ENCODE measurements around the gene TF.

TF gene

GRCh38 chr3:133745981-133746711 lies at the start of gene TF:
Gene TF (plus strand): TSS chr3:133746393. CDS start chr3:133746441, 48 bp downstream.
- Histone ChIP-seq H3K9ac (ENCODE audit: low read depth, low read length) (no peak within 1 kb of the TSS), H3K9me3 (ENCODE audit: control insufficient read depth, insufficient read depth, low read length) (no peaks in the 10 kb centered on the region), H3K36me3 (ENCODE audit: insufficient read depth, low read length) (no peaks in the 10 kb centered on the region), H3K4me1 (ENCODE audit: insufficient read depth, low read length) (no peaks in the 10 kb centered on the region)

GRCh38 chr3:133697960-133698359 lies 48.2 kb upstream of the TF start:
- no peaks in the 10 kb centered on the region for H3K4me1 ChIP-seq (ENCODE audit: insufficient read depth, low read length)
- H3K9ac ChIP-seq (ENCODE audit: low read depth, low read length) = no peak overlapping the region
- no peaks in the 10 kb centered on the region for H3K9me3 ChIP-seq (ENCODE audit: control insufficient read depth, insufficient read depth, low read length)
- H3K36me3 ChIP-seq (ENCODE audit: insufficient read depth, low read length) = no peaks in the 10 kb centered on the region; the same call in 1 of the 2 replicates

GRCh38 chr3:133699467-133699866 lies 46.7 kb upstream of the TF start:
- Histone ChIP-seq H3K4me1 (ENCODE audit: insufficient read depth, low read length) (no peaks in the 10 kb centered on the region), H3K9ac (ENCODE audit: low read depth, low read length) (no peak overlapping the region), H3K9me3 (ENCODE audit: control insufficient read depth, insufficient read depth, low read length) (no peaks in the 10 kb centered on the region)

GRCh38 chr3:133699903-133700302 lies 46.3 kb upstream of the TF start:
- H3K9ac ChIP-seq (ENCODE audit: low read depth, low read length) = no peak overlapping the region
- H3K9me3 ChIP-seq (ENCODE audit: control insufficient read depth, insufficient read depth, low read length) = no peaks in the 10 kb centered on the region
- H3K4me1 ChIP-seq (ENCODE audit: insufficient read depth, low read length) = no peaks in the 10 kb centered on the region
- no peaks in the 10 kb centered on the region; the same call in 1 of the 2 replicates for H3K36me3 ChIP-seq (ENCODE audit: insufficient read depth, low read length)

More at GRCh38 chr3:133699467-133699866, 46.7 kb upstream of the TF start:
- H3K36me3 ChIP-seq (ENCODE audit: insufficient read depth, low read length) = no peaks in the 10 kb centered on the region; the same call in 1 of the 2 replicates

- no peaks in the 10 kb centered on the region for H3K4me1 ChIP-seq (ENCODE audit: insufficient read depth, low read length)
These were observed 45.8 kb upstream of the TF start for GRCh38 chr3:133700351-133700750.

GRCh38 chr3:133701435-133702358 lies 44.5 kb upstream of the TF start:
- no peaks in the 10 kb centered on the region for H3K9me3 ChIP-seq (ENCODE audit: control insufficient read depth, insufficient read depth, low read length)
- no peak overlapping the region for H3K9ac ChIP-seq (ENCODE audit: low read depth, low read length)
- no peaks in the 10 kb centered on the region; the same call in 1 of the 2 replicates for H3K36me3 ChIP-seq (ENCODE audit: insufficient read depth, low read length)
- H3K4me1 ChIP-seq (ENCODE audit: insufficient read depth, low read length) = no peaks in the 10 kb centered on the region

More at GRCh38 chr3:133700351-133700750, 45.8 kb upstream of the TF start:
- Histone ChIP-seq H3K9ac (ENCODE audit: low read depth, low read length) (no peak overlapping the region), H3K36me3 (ENCODE audit: insufficient read depth, low read length) (no peaks in the 10 kb centered on the region; the same call in 1 of the 2 replicates), H3K9me3 (ENCODE audit: control insufficient read depth, insufficient read depth, low read length) (no peaks in the 10 kb centered on the region)

GRCh38 chr3:133703915-133704314 lies 42.3 kb upstream of the TF start:
- Histone ChIP-seq H3K9me3 (ENCODE audit: control insufficient read depth, insufficient read depth, low read length) (no peaks in the 10 kb centered on the region), H3K9ac (ENCODE audit: low read depth, low read length) (no peak overlapping the region), H3K36me3 (ENCODE audit: insufficient read depth, low read length) (no peaks in the 10 kb centered on the region), H3K4me1 (ENCODE audit: insufficient read depth, low read length) (no peaks in the 10 kb centered on the region)

GRCh38 chr3:133706033-133706432 lies 40.2 kb upstream of the TF start:
- H3K4me1 ChIP-seq (ENCODE audit: insufficient read depth, low read length) = no peaks in the 10 kb centered on the region
- H3K9me3 ChIP-seq (ENCODE audit: control insufficient read depth, insufficient read depth, low read length) = no peaks in the 10 kb centered on the region

GRCh38 chr3:133709139-133709750 lies 36.9 kb upstream of the TF start:
- H3K4me1 ChIP-seq (ENCODE audit: insufficient read depth, low read length) = no peaks in the 10 kb centered on the region
- H3K9me3 ChIP-seq (ENCODE audit: control insufficient read depth, insufficient read depth, low read length) = no peaks in the 10 kb centered on the region
- no peaks in the 10 kb centered on the region for H3K36me3 ChIP-seq (ENCODE audit: insufficient read depth, low read length)
- no peak overlapping the region for H3K9ac ChIP-seq (ENCODE audit: low read depth, low read length)

More at GRCh38 chr3:133706033-133706432, 40.2 kb upstream of the TF start:
- Histone ChIP-seq H3K9ac (ENCODE audit: low read depth, low read length) (no peak overlapping the region), H3K36me3 (ENCODE audit: insufficient read depth, low read length) (no peaks in the 10 kb centered on the region)

- H3K4me1 ChIP-seq (ENCODE audit: insufficient read depth, low read length) = no peaks in the 10 kb centered on the region
- H3K9ac ChIP-seq (ENCODE audit: low read depth, low read length) = no peak overlapping the region
- no peaks in the 10 kb centered on the region for H3K36me3 ChIP-seq (ENCODE audit: insufficient read depth, low read length)
- H3K9me3 ChIP-seq (ENCODE audit: control insufficient read depth, insufficient read depth, low read length) = no peaks in the 10 kb centered on the region
These were observed 35.2 kb upstream of the TF start for GRCh38 chr3:133711013-133711412.

- H3K9ac ChIP-seq (ENCODE audit: low read depth, low read length) = no peak overlapping the region
- no peaks in the 10 kb centered on the region for H3K4me1 ChIP-seq (ENCODE audit: insufficient read depth, low read length)
- H3K36me3 ChIP-seq (ENCODE audit: insufficient read depth, low read length) = no peaks in the 10 kb centered on the region
- no peaks in the 10 kb centered on the region for H3K9me3 ChIP-seq (ENCODE audit: control insufficient read depth, insufficient read depth, low read length)
These were observed 34.2 kb upstream of the TF start for GRCh38 chr3:133712017-133712416.

GRCh38 chr3:133713347-133713746 lies 32.8 kb upstream of the TF start:
- H3K9ac ChIP-seq (ENCODE audit: low read depth, low read length) = no peak overlapping the region
- no peaks in the 10 kb centered on the region for H3K36me3 ChIP-seq (ENCODE audit: insufficient read depth, low read length)

GRCh38 chr3:133717424-133717823 lies 28.8 kb upstream of the TF start:
- H3K36me3 ChIP-seq (ENCODE audit: insufficient read depth, low read length) = no peaks in the 10 kb centered on the region
- H3K9me3 ChIP-seq (ENCODE audit: control insufficient read depth, insufficient read depth, low read length) = no peaks in the 10 kb centered on the region
- no peaks in the 10 kb centered on the region for H3K4me1 ChIP-seq (ENCODE audit: insufficient read depth, low read length)
- H3K9ac ChIP-seq (ENCODE audit: low read depth, low read length) = no peak overlapping the region

More at GRCh38 chr3:133713347-133713746, 32.8 kb upstream of the TF start:
- H3K9me3 ChIP-seq (ENCODE audit: control insufficient read depth, insufficient read depth, low read length) = no peaks in the 10 kb centered on the region
- H3K4me1 ChIP-seq (ENCODE audit: insufficient read depth, low read length) = no peaks in the 10 kb centered on the region

GRCh38 chr3:133722935-133723334 lies 23.3 kb upstream of the TF start:
- H3K4me1 ChIP-seq (ENCODE audit: insufficient read depth, low read length) = no peaks in the 10 kb centered on the region
- no peaks in the 10 kb centered on the region for H3K36me3 ChIP-seq (ENCODE audit: insufficient read depth, low read length)
- no peak overlapping the region for H3K9ac ChIP-seq (ENCODE audit: low read depth, low read length)
- no peaks in the 10 kb centered on the region for H3K9me3 ChIP-seq (ENCODE audit: control insufficient read depth, insufficient read depth, low read length)
